Measurements from ENCODE around the gene HSPG2.

DNA sequence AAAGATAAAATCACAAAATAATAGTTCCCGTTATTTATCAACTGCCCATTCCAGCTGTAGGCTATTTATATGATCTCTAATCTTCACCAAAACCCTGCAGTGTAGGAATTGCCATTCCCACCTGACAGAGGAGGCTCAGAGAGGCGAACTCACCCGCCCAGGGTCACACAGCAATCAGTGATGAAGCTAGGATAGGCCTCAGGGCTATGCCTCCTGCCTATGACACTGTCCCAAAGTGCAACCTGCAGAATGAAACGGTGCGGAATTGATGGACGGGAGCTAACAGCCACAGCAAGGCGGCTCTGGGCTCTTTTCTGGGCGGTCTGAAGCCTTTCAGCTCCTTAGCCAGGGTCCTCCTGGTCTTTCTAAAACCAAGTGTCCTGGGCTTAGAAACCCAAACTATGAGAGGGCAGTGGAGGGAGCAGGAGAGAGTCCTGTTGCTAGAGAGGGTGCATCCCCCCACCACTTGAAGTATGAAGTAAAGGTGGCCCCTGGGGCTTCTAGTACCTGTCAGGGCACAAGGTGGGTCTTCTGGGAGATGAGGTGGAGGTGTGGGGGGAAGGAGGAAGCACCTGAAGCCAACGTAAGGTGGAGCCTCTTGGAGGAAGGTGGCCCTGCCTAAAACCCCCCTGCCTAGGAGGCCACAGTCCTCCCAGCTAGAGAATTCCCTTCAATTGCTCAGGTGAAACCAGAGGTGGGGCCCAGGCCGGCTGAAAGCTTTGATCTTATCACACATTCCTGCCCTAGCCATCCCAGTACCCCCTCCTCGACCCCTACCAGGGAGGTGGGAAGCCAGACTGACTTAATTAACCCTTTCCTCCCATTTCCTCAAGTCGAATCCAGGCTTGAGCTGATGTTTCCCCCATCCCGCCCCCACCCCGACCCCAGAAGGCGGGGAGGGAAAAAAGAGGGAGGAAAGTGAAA, 14.8 kb downstream of the HSPG2 start:
- TF ChIP-seq, protein P1, sequence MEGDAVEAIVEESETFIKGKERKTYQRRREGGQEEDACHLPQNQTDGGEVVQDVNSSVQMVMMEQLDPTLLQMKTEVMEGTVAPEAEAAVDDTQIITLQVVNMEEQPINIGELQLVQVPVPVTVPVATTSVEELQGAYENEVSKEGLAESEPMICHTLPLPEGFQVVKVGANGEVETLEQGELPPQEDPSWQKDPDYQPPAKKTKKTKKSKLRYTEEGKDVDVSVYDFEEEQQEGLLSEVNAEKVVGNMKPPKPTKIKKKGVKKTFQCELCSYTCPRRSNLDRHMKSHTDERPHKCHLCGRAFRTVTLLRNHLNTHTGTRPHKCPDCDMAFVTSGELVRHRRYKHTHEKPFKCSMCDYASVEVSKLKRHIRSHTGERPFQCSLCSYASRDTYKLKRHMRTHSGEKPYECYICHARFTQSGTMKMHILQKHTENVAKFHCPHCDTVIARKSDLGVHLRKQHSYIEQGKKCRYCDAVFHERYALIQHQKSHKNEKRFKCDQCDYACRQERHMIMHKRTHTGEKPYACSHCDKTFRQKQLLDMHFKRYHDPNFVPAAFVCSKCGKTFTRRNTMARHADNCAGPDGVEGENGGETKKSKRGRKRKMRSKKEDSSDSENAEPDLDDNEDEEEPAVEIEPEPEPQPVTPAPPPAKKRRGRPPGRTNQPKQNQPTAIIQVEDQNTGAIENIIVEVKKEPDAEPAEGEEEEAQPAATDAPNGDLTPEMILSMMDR (IDR thresholded peaks at IDR 0.05) = no peak
- TF ChIP-seq POLR2A (IDR thresholded peaks at IDR 0.05) = no peak
